Gastrocnemius medialis (tissue), 4 donors: ENCODE measurements around the gene PSG5.
"Not testable (repeated sequence)": the region's sequence is repeated elsewhere in the genome, so short reads cannot be mapped to it uniquely, and the experiment has no call there.

Source experiments
- POLR2A ChIP-seq, 2 donors: fragments of 450-650 bp; IDR thresholded peaks; one replicate each; pipeline ENCODE4 v1.6.1; 2017; ENCODE audit warnings: antibody characterized with exemption in 2 of 2, mild to moderate bottlenecking in 2 of 2, moderate library complexity in 2 of 2
- TF ChIP-seq, protein P1 (sequence below), 5 experiments: fragments of 450-650 bp in 3 of 5; fragments of 200-600 bp in 2 of 5; sonication (generic) in 2 of 5; IDR thresholded peaks in 4 of 5; conservative IDR thresholded peaks in 1 of 5; 1 replicate in 4 of 5; 2 replicates in 1 of 5; pipeline ENCODE4 v1.5.1; 2016 to 2019; ENCODE audit warnings: antibody characterized with exemption in 5 of 5, mild to moderate bottlenecking in 3 of 5, moderate library complexity in 3 of 5

GRCh38 chr19:43201891-43202290 is 15.6 kb upstream of the PSG5 start:
- TF ChIP-seq, protein P1, sequence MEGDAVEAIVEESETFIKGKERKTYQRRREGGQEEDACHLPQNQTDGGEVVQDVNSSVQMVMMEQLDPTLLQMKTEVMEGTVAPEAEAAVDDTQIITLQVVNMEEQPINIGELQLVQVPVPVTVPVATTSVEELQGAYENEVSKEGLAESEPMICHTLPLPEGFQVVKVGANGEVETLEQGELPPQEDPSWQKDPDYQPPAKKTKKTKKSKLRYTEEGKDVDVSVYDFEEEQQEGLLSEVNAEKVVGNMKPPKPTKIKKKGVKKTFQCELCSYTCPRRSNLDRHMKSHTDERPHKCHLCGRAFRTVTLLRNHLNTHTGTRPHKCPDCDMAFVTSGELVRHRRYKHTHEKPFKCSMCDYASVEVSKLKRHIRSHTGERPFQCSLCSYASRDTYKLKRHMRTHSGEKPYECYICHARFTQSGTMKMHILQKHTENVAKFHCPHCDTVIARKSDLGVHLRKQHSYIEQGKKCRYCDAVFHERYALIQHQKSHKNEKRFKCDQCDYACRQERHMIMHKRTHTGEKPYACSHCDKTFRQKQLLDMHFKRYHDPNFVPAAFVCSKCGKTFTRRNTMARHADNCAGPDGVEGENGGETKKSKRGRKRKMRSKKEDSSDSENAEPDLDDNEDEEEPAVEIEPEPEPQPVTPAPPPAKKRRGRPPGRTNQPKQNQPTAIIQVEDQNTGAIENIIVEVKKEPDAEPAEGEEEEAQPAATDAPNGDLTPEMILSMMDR (IDR thresholded peaks at IDR 0.05 in 4 of 5, conservative IDR thresholded peaks at IDR 0.05 in 1 of 5) = not testable (repeated sequence)
- not testable (repeated sequence) for TF ChIP-seq POLR2A (IDR thresholded peaks at IDR 0.05)
